ENCODE measurements around the gene PRKAR2B.

The PRKAR2B gene

GRCh38 chr7:107206136-107206535, 161.6 kb downstream of the PRKAR2B start (continued):
- TF ChIP-seq CSRNP3 (CRISPR knock-in tag; IDR thresholded peaks at IDR 0.05) (no peak), ESRRG (CRISPR knock-in tag; IDR thresholded peaks at IDR 0.05) (no peak), CSDC2 (CRISPR knock-in tag; IDR thresholded peaks at IDR 0.05) (no peak), OSR1 (CRISPR knock-in tag; IDR thresholded peaks at IDR 0.05) (no peak)

GRCh38 chr7:107206706-107207105, 162.2 kb downstream of the PRKAR2B start:
- no peak for ATAC-seq

GRCh38 chr7:107207459-107207858, 163.0 kb downstream of the PRKAR2B start:
- no peak for ATAC-seq
- TF ChIP-seq CREB5 (CRISPR knock-in tag; IDR thresholded peaks at IDR 0.05; ENCODE audit: low read depth) (no peak), ZC3H10 (CRISPR knock-in tag; IDR thresholded peaks at IDR 0.05) (no peak), ISL1 (CRISPR knock-in tag; IDR thresholded peaks at IDR 0.05) (no peak), CSDC2 (CRISPR knock-in tag; IDR thresholded peaks at IDR 0.05) (no peak), ZFP30 (CRISPR knock-in tag; IDR thresholded peaks at IDR 0.05) (no peak), SNAI2 (CRISPR knock-in tag; IDR thresholded peaks at IDR 0.05) (no peak)

More at GRCh38 chr7:107206706-107207105, 162.2 kb downstream of the PRKAR2B start:
- TF ChIP-seq RARB (CRISPR knock-in tag; IDR thresholded peaks at IDR 0.05) (no peak), POU6F1 (CRISPR knock-in tag; IDR thresholded peaks at IDR 0.05; ENCODE audit: borderline replicate concordance, low read depth) (no peak), PATZ1 (CRISPR knock-in tag; IDR thresholded peaks at IDR 0.05; ENCODE audit: borderline replicate concordance) (no peak), ISL1 (CRISPR knock-in tag; IDR thresholded peaks at IDR 0.05) (no peak)

- ATAC-seq: no peak
- TF ChIP-seq ARNTL (CRISPR knock-in tag; IDR thresholded peaks at IDR 0.05; ENCODE audit: borderline replicate concordance, low read depth) (no peak), PATZ1 (CRISPR knock-in tag; IDR thresholded peaks at IDR 0.05; ENCODE audit: borderline replicate concordance) (no peak), SNAI2 (CRISPR knock-in tag; IDR thresholded peaks at IDR 0.05) (no peak), POU6F1 (CRISPR knock-in tag; IDR thresholded peaks at IDR 0.05; ENCODE audit: borderline replicate concordance, low read depth) (no peak), ZNF70 (CRISPR knock-in tag; IDR thresholded peaks at IDR 0.05) (no peak), ZNF565 (CRISPR knock-in tag; conservative IDR thresholded peaks at IDR 0.05; ENCODE audit: low read depth) (no peak), PPARA (CRISPR knock-in tag; IDR thresholded peaks at IDR 0.05; ENCODE audit: borderline replicate concordance) (no peak), BACH2 (CRISPR knock-in tag; IDR thresholded peaks at IDR 0.05; ENCODE audit: borderline replicate concordance) (no peak), CSDC2 (CRISPR knock-in tag; IDR thresholded peaks at IDR 0.05) (no peak)
Measured at GRCh38 chr7:107208024-107208521, 163.6 kb downstream of the PRKAR2B start.
